GM10266 (cell line): ENCODE data around the gene KCNH5.
"Not testable (repeated sequence)": the region's sequence is repeated elsewhere in the genome, so short reads cannot be mapped to it uniquely, and the experiment has no call there.

Experiments used
- DNase-seq: peaks from one replicate; pipeline ENCODE4 v3.0.0; 2012; ENCODE audit errors: extremely low spot score
- TF ChIP-seq, protein P1 (sequence below): IDR thresholded peaks from 2 replicates; pipeline ENCODE4 v1.5.1; 2012; ENCODE audit warnings: mild to moderate bottlenecking, low read depth; ENCODE audit not compliant: control insufficient read depth, insufficient read depth; ENCODE audit errors: missing control alignments

Gene KCNH5

DNA sequence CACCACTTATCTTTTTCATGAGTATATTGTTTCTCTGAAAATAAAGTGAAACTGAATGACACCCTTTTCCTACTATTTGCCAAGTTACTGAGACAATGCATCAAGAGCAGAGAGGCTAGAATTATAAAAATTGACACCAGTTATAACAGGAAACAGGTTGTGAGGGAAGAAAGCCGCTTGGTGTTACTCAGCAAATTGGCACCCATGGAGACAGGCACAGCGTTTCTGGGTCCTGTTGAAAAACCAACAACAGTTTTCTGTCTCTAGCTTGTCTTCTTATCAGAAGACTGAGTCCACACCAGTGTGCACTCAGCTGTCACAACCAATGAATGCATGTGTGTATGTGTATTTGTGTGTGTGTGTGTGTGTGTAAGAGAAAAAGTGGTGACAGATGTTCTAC, 267.7 kb downstream of the KCNH5 start:
- no peak for DNase-seq
- TF ChIP-seq, protein P1, sequence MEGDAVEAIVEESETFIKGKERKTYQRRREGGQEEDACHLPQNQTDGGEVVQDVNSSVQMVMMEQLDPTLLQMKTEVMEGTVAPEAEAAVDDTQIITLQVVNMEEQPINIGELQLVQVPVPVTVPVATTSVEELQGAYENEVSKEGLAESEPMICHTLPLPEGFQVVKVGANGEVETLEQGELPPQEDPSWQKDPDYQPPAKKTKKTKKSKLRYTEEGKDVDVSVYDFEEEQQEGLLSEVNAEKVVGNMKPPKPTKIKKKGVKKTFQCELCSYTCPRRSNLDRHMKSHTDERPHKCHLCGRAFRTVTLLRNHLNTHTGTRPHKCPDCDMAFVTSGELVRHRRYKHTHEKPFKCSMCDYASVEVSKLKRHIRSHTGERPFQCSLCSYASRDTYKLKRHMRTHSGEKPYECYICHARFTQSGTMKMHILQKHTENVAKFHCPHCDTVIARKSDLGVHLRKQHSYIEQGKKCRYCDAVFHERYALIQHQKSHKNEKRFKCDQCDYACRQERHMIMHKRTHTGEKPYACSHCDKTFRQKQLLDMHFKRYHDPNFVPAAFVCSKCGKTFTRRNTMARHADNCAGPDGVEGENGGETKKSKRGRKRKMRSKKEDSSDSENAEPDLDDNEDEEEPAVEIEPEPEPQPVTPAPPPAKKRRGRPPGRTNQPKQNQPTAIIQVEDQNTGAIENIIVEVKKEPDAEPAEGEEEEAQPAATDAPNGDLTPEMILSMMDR, result no peak

GRCh38 chr14:62776300-62776699, 269.0 kb downstream of the KCNH5 start:
- DNase-seq, result no peak
- TF ChIP-seq, protein P1, result no peak

GRCh38 chr14:62768753-62769152, 276.5 kb downstream of the KCNH5 start:
- TF ChIP-seq, protein P1, result no peak
- DNase-seq, result no peak

DNA sequence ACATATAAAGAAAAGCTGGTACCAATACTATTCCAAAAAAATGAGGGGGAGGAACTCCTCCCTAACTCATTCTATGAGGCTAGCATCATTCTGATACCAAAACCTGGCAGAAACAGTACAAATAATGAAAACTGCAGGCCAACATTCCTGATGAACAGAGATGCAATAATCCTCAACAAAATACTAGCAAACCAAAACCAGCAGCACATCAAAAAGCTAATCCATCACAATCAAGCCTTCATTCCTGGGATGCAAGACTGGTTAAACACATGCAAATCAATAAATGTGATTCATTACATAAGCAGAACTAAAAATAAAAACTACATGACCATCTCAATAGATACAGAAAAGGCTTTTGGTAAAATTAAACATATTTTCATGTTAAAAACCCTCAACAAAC, 281.3 kb downstream of the KCNH5 start:
- TF ChIP-seq, protein P1, result no peak
- no peak for DNase-seq

DNA sequence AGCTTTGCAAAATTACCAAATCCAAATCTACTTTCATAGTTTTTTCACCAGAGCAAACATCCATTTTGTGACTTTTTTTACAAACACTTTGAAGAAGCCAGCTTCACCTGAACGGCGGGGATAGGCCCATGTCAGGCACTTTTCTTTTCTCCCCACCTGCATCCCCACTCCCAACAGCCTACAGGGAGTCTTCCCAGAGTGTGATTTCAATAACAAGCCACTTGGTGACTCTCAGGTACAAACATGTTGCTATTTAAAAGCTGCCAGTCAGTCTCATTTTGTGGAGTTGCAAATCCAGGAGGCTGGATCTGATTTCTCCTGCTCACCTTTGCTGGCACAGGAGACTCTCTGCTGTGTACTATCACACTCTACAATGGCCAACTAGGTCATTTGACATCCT, 285.5 kb downstream of the KCNH5 start:
- DNase-seq, result no peak
- TF ChIP-seq, protein P1, result no peak

DNA sequence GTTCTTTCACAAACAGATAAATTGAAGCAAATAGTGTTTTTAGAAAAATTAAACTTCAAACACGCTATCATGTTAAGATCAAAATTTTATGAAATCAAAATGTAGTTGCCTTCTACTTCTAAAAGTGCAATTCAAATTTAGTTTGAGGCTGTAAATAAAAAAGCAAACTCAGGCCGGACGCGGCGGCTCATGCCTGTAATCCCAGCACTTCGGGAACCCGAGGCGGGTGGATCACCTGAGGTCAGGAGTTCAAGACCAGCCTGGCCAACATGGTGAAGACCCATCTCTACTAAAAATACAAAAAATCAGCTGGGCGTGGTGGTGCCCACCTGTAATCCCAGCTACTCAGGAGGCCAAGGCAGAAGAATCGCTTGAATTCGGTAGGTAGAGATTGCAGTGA, 298.4 kb downstream of the KCNH5 start:
- DNase-seq, result not testable (repeated sequence)

DNA sequence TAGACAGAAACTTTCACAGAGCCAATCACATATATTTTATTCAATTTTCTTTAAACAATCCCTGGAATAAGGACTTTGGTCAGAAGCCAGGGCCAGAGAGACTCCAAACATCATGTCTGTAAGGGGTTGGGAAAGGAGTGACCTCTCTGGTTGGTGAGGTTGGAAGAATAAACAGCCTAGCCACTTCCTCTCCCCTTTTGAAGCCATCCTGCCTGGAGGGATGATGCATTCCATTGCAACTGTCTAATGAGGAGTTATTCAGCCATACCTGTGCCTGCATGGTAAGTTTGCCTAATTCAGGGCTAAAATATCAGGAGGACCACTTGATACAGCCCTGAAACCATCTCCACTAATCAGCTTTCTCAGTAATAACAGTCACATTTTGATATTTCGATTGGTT, 299.8 kb downstream of the KCNH5 start:
- no peak for DNase-seq
- TF ChIP-seq, protein P1, result no peak

DNA sequence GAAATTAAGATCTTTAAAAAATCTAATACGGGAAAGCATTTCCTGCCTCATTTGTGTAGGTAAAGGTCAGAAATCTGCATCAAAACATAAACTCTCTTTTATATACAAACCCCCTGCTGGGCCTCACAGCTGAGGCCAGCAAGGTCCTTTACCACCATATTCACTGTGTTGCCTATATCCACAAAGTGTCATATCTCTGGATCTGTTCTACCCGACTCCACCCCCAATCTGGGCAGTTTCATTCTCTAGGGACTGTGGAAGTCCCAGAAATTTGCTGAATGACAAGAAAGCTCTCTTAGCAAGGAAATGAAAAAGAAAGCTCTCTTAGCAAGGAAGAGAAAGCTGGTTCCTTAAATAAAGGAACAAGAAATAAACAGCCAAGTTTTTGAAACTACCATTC, 301.7 kb downstream of the KCNH5 start:
- no peak for DNase-seq
- TF ChIP-seq, protein P1, result no peak
